Amniotic stem cell (primary cell): ENCODE measurements around the gene TMEM151A.

Experiments
- DNase-seq: peaks from one replicate; lab custom pipeline; 2025; lab: John Stamatoyannopoulos, UW

TMEM151A gene

DNA sequence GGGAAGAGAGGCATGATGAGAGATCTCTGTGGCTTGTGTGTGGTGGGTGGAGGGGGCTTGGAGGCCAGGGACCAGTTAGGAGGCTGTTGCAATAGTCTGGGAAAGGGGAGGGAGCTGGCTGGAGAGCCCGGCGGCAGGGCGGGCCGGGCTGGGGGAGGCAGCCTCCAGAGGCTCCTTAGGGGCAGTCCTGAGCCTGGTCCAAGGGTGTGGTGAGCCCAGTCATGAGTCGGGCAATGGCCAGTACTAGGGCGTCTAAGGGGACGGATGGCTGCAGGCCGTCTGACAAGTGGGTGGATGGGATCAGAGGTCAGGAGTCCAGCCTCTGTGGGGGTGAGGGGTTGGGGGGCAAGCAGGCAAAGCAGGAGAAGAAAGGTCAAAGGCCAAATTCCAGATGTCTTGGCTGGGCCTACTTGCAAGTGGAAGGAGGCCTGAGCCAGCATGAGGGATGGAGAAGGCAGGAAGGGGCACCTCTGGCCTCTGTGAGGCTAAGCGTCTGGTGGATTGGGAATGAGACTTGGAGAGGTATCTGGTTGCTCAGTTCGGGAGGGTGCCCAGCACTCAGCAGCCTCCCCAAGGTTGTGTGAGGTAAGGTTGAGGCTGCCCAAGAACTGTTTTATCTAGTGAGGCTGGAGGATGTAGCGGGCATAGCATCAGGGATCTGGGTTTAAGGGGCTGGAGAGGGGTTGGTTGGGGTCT, 31.2 kb downstream of the TMEM151A start:
- no peak for DNase-seq

- DNase-seq: no peak
Measured at GRCh38 chr11:66323684-66324083, 32.0 kb downstream of the TMEM151A start.

DNA sequence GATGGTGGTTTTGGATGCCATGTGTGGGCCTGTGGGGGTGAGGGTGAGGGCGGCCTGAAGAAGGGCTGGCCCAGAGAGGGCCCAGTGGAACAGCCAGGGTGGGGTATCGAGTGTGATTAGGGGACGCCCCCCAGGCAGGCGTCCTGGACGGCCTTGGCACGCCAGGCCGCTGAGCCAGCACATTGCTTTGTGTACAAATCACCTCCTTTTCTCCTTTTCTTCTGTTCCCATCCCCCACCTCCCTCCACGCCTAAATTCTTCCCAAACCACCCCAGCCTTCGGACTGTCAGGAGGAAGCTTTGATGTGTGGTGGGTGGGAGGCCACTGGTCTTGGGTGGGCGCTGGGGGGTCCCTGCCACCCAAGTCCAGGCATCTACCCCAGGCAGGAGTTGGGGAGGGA, 33.0 kb downstream of the TMEM151A start:
- no peak for DNase-seq

- no peak for DNase-seq
Measured at GRCh38 chr11:66325263-66325671, 33.6 kb downstream of the TMEM151A start.

DNA sequence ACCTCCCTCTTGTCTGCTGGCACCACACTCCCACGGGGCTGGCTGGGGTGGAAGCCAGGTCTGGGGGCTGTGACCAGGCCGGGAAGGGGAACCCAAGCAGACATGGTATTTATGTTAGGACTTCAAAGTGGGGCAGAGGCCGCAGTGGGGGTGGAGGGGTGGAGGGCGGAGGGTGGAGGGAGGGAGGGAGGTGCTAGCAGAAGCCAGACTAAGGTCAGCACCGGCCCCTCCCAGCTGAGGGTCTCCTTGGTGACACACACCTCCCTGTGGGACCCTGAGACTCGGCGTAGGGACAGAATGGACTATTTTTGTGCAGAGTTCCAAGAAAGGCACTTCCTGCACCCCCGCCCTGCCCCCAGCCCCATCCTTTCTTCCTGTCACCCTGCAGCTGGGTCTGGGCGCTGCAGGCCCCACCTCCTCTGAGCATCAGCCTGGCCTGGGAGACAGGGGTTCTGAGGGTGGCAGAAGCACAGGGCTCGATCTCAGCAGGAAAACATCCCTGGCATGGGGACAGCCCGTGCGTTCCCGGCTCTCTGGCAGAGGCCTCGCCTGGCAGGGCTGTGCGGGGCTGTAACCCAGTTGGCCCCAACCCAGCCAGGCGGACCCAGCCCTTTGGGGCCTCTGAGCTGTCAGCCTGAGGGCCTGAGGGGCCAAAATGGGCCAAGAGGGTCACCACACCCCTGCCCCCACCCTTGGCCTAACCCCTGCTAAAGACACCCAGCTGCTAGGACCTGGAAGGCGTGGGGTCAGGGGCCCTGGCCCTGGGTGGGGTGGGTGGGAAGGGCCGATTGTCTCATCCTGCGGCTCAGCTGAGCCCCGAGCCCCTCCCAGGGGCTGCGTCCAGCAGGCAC, 34.8 kb downstream of the TMEM151A start:
- no peak for DNase-seq

GRCh38 chr11:66327171-66328030, 35.7 kb downstream of the TMEM151A start:
- peak; percentile 52 for DNase-seq

DNA sequence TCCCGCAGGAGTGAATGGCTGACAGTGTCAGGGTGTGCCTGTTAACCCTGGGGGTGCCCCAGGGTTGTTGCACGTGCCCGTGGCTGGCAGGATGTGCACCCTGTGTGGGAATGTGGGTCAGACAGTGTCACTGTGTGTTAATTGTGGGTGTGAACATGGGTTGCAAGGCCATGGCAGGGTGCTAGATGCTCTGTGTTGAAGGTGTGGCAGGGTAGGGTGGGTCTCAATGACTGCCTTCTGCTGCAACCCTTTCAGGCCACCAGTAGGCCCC, 36.3 kb downstream of the TMEM151A start:
- DNase-seq: no peak

GRCh38 chr11:66328302-66329144, 36.8 kb downstream of the TMEM151A start:
- DNase-seq: no peak

DNA sequence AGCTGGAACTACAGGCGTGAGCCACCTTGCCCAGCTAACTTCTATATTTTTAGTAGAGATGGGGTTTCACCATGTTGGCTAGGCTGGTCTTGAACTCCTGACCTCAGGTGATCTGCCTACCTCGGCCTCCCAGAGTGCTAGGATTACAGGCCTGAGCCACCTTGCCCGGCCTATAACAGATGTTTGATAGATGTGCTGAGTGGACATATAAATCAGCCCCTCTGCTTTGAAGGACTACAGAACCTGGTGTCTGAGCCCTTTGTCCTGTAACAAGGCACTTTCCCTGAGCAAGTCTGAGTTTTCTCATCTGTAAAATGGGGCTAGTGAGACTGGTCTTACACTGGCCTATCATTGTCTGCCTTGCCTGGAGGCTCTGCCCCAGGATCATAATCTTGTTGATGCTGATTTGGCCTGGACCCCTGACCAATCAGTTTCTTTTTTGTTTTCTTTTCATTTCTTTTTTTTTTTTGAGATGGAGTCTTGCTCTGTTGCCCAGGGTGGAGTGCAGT, 37.5 kb downstream of the TMEM151A start:
- no peak for DNase-seq

GRCh38 chr11:66330931-66331330, 39.2 kb downstream of the TMEM151A start:
- no peak for DNase-seq

DNA sequence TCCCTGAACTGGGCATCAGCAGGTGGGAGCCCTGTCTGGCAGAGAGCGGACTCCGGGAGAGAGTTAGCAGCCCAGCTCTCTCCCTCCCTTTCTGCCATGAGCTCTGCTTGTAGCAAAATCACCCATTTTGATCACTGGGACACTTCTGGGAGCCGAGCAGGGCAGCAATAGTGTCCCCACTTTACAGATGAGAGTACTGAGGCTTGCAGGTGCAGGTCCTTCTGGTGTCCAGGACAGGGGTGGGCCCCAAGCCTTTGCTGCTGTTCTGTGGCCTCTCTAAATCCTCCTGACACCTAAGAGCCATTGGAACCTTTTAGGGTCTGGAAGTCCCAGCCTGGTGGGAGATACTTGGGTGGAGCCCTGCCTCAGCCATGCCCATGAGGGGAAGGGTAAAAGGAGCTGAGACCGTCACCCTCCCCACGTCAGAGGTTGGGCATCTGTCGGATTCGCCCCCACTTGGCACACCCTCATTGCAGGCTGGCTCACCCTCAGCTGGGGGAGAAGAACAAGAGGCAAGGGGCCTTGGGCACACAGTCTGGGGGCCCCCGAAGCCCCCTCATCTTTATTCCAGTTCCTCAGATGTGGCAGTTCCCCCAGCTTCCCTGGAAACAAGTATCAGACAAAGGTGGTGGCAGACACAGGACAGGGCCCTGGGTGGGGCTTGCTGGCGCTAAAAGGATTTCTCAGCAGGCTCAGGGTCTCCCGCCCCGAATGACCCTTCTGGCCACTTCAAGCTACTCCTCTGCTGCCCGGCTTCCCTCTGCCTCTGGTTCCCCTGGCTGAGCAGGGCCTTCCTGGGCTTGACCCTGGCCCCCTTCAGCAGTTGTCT, 40.1 kb downstream of the TMEM151A start:
- DNase-seq: no peak

DNA sequence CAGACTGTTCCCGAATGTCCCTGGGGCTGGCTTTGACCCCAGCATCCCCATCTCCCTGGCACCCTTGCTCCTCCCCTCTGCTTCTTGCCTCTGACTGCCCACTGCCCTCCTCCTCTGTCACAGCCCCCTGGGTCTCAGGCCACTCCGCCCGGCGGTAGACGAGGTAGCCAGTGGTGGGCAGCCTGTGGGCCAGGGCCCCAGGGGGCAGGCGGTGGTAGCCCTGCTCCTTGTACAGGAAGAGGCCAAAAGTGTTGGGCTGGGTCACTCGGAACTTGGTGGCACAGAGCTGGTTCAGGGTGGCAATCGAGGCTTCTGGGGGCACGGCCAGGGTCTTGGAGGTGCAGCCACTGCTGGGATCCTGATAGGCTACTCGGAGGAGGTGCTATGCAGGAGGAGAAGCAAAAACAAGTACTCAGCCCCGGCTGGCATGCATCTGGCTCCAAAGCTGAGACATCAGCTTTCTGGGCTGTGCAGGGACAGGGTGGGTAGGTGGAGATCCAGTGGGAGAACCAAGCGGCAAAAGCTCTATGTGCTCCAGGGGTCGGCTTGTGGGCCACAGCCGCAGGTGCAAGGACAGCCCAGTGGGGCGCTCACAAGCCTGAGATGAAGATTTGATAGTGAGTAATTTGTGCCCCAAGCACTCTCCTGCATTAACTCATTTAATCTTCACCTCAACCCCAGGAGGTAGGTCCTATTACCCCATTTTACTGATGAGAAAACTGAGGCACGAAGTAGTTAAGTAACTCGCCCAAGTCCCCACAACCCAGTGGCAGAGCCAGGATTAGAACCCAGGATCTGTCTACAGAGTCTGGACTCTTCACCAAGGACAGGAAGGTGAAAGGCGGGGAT, 40.9 kb downstream of the TMEM151A start:
- DNase-seq: no peak

GRCh38 chr11:66333220-66333877, 41.7 kb downstream of the TMEM151A start:
- DNase-seq: no peak

GRCh38 chr11:66333896-66334604, 42.4 kb downstream of the TMEM151A start:
- DNase-seq: no peak

DNA sequence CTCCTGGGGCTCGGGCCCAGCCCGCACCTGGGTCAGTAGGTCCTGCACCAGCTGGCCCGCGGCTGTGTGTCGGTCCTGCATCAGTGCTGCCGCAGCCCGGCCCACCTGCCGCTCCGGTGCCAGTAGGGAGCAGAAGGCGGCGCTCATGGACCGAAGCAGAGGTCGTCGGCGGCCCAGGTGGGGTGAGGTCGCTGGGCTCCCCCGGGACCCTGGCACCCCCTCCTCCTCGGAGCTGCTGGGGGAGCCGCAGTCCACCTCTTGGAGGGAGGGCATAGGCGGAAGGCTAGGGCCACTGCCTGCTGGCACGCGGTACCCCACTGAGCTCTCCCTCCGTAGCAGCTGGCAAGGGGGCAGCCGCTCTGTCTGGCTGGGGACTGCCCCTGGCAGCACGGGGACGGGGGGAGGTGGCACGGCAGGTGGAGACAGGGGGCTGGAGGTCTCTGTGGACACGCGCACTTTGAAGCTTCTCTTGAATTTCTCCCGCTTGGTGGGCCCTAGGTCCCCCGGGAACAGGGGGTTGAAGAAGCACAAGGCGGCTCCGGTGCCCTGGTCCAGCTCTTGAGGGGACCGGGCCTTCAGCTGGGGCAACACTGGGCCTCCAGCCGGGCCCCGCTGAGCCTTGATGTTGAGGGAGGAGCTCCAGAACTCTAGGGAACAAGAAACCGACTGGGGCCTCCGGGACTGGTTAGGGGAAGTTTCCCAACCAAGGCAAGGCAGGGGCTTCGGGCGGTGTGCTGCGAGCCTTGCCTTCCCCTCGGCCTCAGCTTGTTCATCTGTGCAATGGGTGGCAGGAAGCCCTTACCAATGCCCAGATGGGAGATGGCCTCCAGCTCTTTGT, 43.1 kb downstream of the TMEM151A start:
- no peak for DNase-seq

DNA sequence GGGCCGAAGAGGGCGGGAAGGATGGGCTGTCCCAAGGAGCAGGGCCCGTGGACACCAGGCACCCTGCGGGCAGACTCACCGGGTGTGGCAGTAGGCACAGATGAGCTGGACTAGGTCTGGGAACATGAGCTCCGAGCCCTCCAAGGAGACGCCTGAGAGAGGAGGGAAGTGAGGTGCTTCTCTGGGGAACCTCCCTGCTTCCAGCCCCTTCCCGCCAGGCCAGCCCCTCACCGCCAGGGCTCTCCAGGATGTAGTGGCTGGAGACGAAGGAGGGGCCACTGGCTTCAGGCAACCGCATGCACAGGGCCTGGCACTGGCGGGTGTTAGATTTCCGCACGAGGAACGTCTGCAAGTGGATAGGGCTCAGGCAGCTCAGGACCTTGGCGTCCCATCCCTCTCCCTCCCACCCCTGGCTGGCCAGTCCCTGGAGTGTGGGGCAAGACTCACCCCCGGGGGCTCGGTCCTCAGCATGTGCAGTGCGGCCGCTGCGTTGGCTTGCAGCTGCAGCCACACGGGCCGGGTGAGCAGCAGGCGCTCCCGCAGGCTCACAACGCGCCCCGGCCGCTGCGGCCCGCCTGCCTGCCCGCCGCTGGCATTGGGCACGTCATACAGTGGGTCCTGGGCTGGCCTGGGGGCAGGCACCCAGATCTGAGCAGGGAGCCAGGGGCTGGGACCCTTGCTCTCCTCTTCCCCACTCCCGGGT, 44.0 kb downstream of the TMEM151A start:
- peak; percentile 55 for DNase-seq
